ENCODE measurements around the gene CERS6. TPM values are rescaled to one million over a fixed set of nuclear protein-coding genes. Genes with fewer than 3 reads are reported as not detected.

The CERS6 gene
- total and polyA plus RNA-seq, 2 of the 8 experiments (the other 6 are each of a cell fraction or from before 2014, with no cell fraction given) = 6.8 to 28.2 TPM

GRCh38 chr2:168650139-168650538, 194.1 kb downstream of the CERS6 start:
- Histone ChIP-seq H3K79me2 (ENCODE audit: control insufficient read depth in 1 of 2, insufficient read depth in 2 of 2, low read length in 2 of 2) (peaks cover 0 to 25% of the 10 kb centered on the region in 2 experiments; a peak in 3 of 4 replicates), H3K9ac (replicated peaks in 1 of 4; ENCODE audit: extremely low read depth in 1 of 4, low read depth in 3 of 4, low read length in 3 of 4) (peak overlapping the region in 1 of 4 experiments; percentile 32; a peak in 1 of 7 replicates), H3K36me3 (ENCODE audit: control insufficient read depth in 2 of 4, insufficient read depth in 4 of 4, low read length in 3 of 4) (no peaks in the 10 kb centered on the region), H3K4me2 (ENCODE audit: insufficient read depth in 1 of 2, low read depth in 2 of 2, low read length in 2 of 2) (no peak overlapping the region), H3K14ac (ENCODE audit: insufficient read length) (no peak overlapping the region), H3K4ac (replicated peaks; ENCODE audit: insufficient read length, low read depth, low read length) (no peak overlapping the region), H3K27ac (ENCODE audit: low read depth, low read length) (no peak overlapping the region), H4K91ac (replicated peaks; ENCODE audit: insufficient read length, low read length) (no peak overlapping the region), H3K18ac (ENCODE audit: extremely low read depth, low read length) (no peak overlapping the region; the same call in 1 of the 2 replicates), H2BK5ac (ENCODE audit: low read depth, low read length) (no peak overlapping the region), H2BK15ac (ENCODE audit: low read length) (no peak overlapping the region), H3K4me1 (replicated peaks in 1 of 4; ENCODE audit: control insufficient read depth in 3 of 4, insufficient read depth in 4 of 4, low read length in 3 of 4) (peaks cover 0 to 7% (median 5%) of the 10 kb centered on the region in 4 experiments; a peak in 4 of 7 replicates), H4K5ac (ENCODE audit: insufficient read length, low read depth, low read length) (no peak overlapping the region), H2AFZ (ENCODE audit: low read length) (no peak overlapping the region), H4K20me1 (replicated peaks in 1 of 2; ENCODE audit: control insufficient read depth in 1 of 2, insufficient read depth in 2 of 2, low read length in 2 of 2) (no peaks in the 10 kb centered on the region), H3K79me1 (ENCODE audit: low read depth, low read length) (no peaks in the 10 kb centered on the region), H3K23ac (ENCODE audit: insufficient read length) (no peak overlapping the region), H2BK20ac (ENCODE audit: low read length) (no peak overlapping the region), H2BK12ac (ENCODE audit: low read depth, low read length) (peak overlapping the region; percentile 77; the same call in 1 of the 2 replicates), H2BK120ac (replicated peaks; ENCODE audit: low read depth, low read length) (no peak overlapping the region), H3K4me3 (ENCODE audit: extremely low read depth in 1 of 4, insufficient read depth in 2 of 4, low read depth in 3 of 4, low read length in 4 of 4) (no peak overlapping the region), H3K9me3 (ENCODE audit: insufficient read depth in 2 of 2, low read depth in 1 of 2, low read length in 1 of 2) (no peaks in the 10 kb centered on the region), H3K23me2 (ENCODE audit: low read depth, low read length) (no peaks in the 10 kb centered on the region), H3K27me3 (replicated peaks in 1 of 4; ENCODE audit: control insufficient read depth in 3 of 4, extremely low read depth in 1 of 4, insufficient read depth in 3 of 4, low read length in 3 of 4) (no peaks in the 10 kb centered on the region), H3K56ac (replicated peaks; ENCODE audit: insufficient read length, low read depth, low read length) (no peak overlapping the region), H4K8ac (ENCODE audit: extremely low read depth, insufficient read depth, low read length) (no peak overlapping the region), H2AK5ac (ENCODE audit: low read depth, low read length) (0 out of 2 replicates have a peak overlapping the region, but pooled peaks have one; percentile 39)
- CTCF ChIA-PET (ENCODE audit: partially characterized antibody) = interaction anchor here (1.1 to 2.3 kb wide), 4 partner anchors 10 to 37 kb away, joined by 3 to 8 read pairs (median 4); no protein-coding TSS in a partner anchor
- POLR2A ChIA-PET (ENCODE audit: partially characterized antibody) = no interaction called here
- DNase-seq (ENCODE audit: low read depth in 1 of 2, low spot score in 2 of 2) (no peak), FAIRE-seq (no peak)
- WGBS, 2 experiments (ENCODE audit: extremely low coverage in 1 of 2, insufficient coverage in 1 of 2, insufficient read length in 1 of 2, insufficient replicate concordance in 2 of 2, low coverage in 1 of 2, low lambda C conversion rate in 2 of 2, missing lambda C conversion rate in 1 of 2) = 7% methylated on average over 1 of the region's 1 CpG; no CpG with 5 or more reads in 1 of the 2 experiments
- no peak for TF ChIP-seq KDM5A (IDR thresholded peaks at IDR 0.05; ENCODE audit: low read length)
- no peak for TF ChIP-seq TEAD4 (IDR thresholded peaks at IDR 0.05; ENCODE audit: low read depth, low read length)
- TF ChIP-seq FOSL1 (IDR thresholded peaks at IDR 0.05; ENCODE audit: insufficient read depth, low read depth, low read length) = no peak
- TF ChIP-seq RNF2 (IDR thresholded peaks at IDR 0.05; ENCODE audit: borderline replicate concordance, low read depth, low read length, missing control alignments, poor library complexity, severe bottlenecking) = no peak
